Upper lobe of left lung (tissue), 6 donors: ENCODE data around the gene GPHB5. TPM values are rescaled to one million over a fixed set of nuclear protein-coding genes. Genes with fewer than 3 reads are reported as not detected.

Source experiments
- ATAC-seq, 2 donors: fragments of 200-7000 bp; cut with Tn5 transposase; one replicate each; pipeline ENCODE4 v1.9.1; 2022; ENCODE audit warnings: mild to moderate bottlenecking in 2 of 2, moderate library complexity in 2 of 2; ENCODE audit not compliant: low FRiP score in 2 of 2
- DNase-seq, 2 donors: peaks; one replicate each; pipeline ENCODE4 v3.0.0-alpha.2; 2019 to 2020
- H3K27ac ChIP-seq, 4 donors: fragments of 200-600 bp; sonication (generic); one replicate each; pipeline ENCODE4 v1.5.1; 2016 to 2019
- H3K27me3 ChIP-seq, 4 donors: fragments of 200-600 bp; sonication (generic); one replicate each; pipeline ENCODE4 v1.5.1; 2017 to 2019
- H3K36me3 ChIP-seq, 4 donors: fragments of 200-600 bp; sonication (generic); one replicate each; pipeline ENCODE4 v1.5.1; 2016 to 2019
- H3K4me1 ChIP-seq, 4 donors: fragments of 200-600 bp; sonication (generic); one replicate each; pipeline ENCODE4 v1.5.1; 2018 to 2019
- H3K4me3 ChIP-seq, 4 donors: fragments of 200-600 bp; sonication (generic); one replicate each; pipeline ENCODE4 v1.5.1; 2017 to 2019; ENCODE audit warnings: mild to moderate bottlenecking in 2 of 4, moderate library complexity in 1 of 4
- H3K9me3 ChIP-seq, 4 donors: fragments of 200-600 bp; sonication (generic); one replicate each; pipeline ENCODE4 v1.5.1; 2018 to 2019
- EP300 ChIP-seq, 4 donors: sonication (generic); formaldehyde crosslinking; IDR thresholded peaks; one replicate each; pipeline ENCODE4 v1.5.1; 2017; ENCODE audit warnings: antibody characterized with exemption in 4 of 4, control low read depth in 2 of 4
- POLR2A ChIP-seq, 4 donors: fragments of 450-650 bp; IDR thresholded peaks; one replicate each; pipeline ENCODE4 v1.5.1; 2016 to 2017; ENCODE audit warnings: antibody characterized with exemption in 4 of 4, mild to moderate bottlenecking in 2 of 4
- POLR2AphosphoS5 ChIP-seq, 2 donors: sonication (generic); formaldehyde crosslinking; IDR thresholded peaks; one replicate each; pipeline ENCODE4 v1.5.1; 2017; ENCODE audit warnings: antibody characterized with exemption in 2 of 2
- WGBS, 2 donors: methylation state at CpG; one replicate each; pipeline ENCODE4 v1.1.5; 2017 to 2018; 5-methylcytosine and 5-hydroxymethylcytosine counted together
- total RNA-seq, 6 donors: library from RNA; depleted of rRNA in 4 of 6; stranded (reverse); fragments of >200 nt in 4 of 6; gene quantifications; one replicate each; pipeline versions ENCODE4 v1.1.0 to v1.2.1, GENCODE V29; 2016 to 2021
- TF ChIP-seq, protein P1 (sequence below), 6 experiments: fragments of 450-650 bp in 4 of 6; fragments of 200-600 bp in 2 of 6; sonication (generic) in 2 of 6; IDR thresholded peaks; one replicate each; pipeline ENCODE4 v1.5.1; 2016 to 2019; ENCODE audit warnings: antibody characterized with exemption in 6 of 6
- donor health status: DM: no; HTN: no; CAD: no; lungs with moderate emphysema.
- donor health status: DM: no; HTN: yes; CAD: no; lungs with severe emphysema.

Gene GPHB5
- total RNA-seq, 6 donors from 2014 or later = not detected

DNA sequence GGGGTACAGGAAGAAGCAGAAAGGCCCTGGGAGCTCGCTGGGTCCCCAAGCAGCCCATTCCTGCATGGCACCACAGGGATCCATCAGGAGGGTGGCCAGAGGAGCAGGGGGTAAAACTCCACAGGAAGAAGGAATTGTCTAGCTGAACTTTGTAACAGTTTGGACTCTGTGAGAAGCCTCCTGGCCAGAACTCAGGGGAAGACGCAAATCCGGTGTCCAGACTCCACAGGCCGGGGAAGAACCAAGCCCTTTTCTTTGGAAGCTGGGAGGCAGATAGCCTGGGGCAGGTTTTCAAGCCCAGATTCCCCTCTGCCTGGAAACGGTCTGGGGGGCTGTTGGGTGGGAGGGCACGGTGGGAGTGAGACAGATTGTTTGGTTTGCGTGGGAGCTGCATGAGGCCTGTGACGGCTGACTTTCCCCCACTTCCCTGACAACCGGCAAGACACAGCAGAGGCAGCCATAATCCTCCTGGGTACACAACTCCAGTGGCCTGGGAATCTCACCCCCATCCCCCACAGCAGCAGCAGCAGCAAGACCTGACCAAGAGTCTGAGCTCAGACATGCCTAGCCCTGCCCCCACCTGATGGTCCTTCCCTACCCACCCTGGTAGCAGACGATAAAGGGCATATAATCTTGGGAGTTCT is 16.7 kb downstream of the GPHB5 start:
- H3K27ac ChIP-seq = no peak overlapping the region
- TF ChIP-seq POLR2AphosphoS5 (IDR thresholded peaks at IDR 0.05) = no peak
- TF ChIP-seq, protein P1, sequence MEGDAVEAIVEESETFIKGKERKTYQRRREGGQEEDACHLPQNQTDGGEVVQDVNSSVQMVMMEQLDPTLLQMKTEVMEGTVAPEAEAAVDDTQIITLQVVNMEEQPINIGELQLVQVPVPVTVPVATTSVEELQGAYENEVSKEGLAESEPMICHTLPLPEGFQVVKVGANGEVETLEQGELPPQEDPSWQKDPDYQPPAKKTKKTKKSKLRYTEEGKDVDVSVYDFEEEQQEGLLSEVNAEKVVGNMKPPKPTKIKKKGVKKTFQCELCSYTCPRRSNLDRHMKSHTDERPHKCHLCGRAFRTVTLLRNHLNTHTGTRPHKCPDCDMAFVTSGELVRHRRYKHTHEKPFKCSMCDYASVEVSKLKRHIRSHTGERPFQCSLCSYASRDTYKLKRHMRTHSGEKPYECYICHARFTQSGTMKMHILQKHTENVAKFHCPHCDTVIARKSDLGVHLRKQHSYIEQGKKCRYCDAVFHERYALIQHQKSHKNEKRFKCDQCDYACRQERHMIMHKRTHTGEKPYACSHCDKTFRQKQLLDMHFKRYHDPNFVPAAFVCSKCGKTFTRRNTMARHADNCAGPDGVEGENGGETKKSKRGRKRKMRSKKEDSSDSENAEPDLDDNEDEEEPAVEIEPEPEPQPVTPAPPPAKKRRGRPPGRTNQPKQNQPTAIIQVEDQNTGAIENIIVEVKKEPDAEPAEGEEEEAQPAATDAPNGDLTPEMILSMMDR (IDR thresholded peaks at IDR 0.05) = no peak
- no peak for TF ChIP-seq POLR2A (IDR thresholded peaks at IDR 0.05)
- no peaks in the 10 kb centered on the region for H3K36me3 ChIP-seq
- ATAC-seq = no peak
- no peak for DNase-seq
- no peaks in the 10 kb centered on the region for H3K27me3 ChIP-seq
- WGBS, 2 donors = 83 to 86% methylated on average over 10 of the region's 10 CpGs
- no peaks in the 10 kb centered on the region for H3K9me3 ChIP-seq
- no peak overlapping the region for H3K4me3 ChIP-seq
- H3K4me1 ChIP-seq = peaks cover 0 to 9% (median 0%) of the 10 kb centered on the region in 4 donors

DNA sequence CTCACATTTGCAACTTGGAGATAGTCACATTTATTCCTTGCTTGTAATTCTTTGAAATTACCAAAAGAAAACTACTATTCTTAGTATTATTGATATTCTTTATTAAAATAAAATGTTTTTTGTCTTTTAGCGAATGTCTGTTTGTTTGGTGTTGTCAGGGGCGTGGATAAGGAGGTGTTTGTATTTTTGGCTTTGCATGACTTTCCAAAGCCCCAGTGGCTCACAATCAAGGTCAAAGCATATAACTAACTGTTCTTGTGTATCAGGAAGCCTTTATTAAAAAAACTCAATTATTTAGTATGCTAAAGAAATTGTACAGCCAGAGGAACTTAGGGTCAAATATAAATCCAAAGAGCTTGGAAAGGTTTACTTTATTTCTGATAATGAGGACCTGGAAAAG is 17.9 kb downstream of the GPHB5 start:
- TF ChIP-seq POLR2A (IDR thresholded peaks at IDR 0.05) (no peak), POLR2AphosphoS5 (IDR thresholded peaks at IDR 0.05) (no peak), EP300 (IDR thresholded peaks at IDR 0.05) (no peak)
- TF ChIP-seq, protein P1 (IDR thresholded peaks at IDR 0.05) = no peak
- Histone ChIP-seq H3K27ac (no peak overlapping the region), H3K27me3 (no peaks in the 10 kb centered on the region), H3K9me3 (no peaks in the 10 kb centered on the region), H3K36me3 (no peaks in the 10 kb centered on the region), H3K4me3 (no peak overlapping the region), H3K4me1 (peaks cover 0 to 9% (median 2%) of the 10 kb centered on the region in 4 donors)
- ATAC-seq (no peak), DNase-seq (no peak)
- 81 to 93% methylated on average over 2 of the region's 2 CpGs for WGBS, 2 donors

DNA sequence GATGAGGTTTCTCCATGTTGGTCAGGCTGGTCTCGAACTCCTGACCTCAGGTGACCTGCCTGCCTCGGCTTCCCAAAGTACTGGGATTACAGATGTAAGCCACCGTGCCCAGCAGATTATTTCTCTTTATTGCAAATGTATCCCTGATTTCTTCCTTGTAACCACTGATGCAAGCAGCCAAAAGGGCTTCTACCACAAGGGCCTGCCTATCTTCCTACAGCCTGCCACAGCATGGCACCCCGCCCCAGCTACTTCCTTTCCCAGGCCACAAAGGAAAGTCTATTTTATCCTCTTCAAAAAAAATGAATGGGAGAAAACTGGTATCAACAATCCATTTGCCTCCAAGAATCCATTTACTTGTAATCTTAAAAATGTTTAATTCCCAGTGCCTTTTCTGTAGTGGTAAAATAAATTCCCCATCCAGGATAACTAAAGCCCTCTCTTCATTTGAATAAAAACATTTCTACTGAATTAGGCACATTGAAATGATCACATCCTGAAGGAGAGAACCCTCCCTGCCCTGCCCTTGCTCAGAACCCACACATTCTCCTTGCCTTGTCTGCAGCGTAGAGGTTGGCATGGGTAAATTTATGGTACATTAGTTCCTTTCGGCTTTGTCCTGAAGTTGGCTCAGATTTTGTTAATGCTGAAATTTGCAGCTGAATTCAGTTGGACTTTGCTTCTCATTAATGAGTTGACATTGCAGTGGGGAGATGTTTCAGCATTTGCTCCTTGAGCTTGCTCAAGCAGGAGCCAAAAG is 19.2 kb downstream of the GPHB5 start:
- ATAC-seq = no peak

DNA sequence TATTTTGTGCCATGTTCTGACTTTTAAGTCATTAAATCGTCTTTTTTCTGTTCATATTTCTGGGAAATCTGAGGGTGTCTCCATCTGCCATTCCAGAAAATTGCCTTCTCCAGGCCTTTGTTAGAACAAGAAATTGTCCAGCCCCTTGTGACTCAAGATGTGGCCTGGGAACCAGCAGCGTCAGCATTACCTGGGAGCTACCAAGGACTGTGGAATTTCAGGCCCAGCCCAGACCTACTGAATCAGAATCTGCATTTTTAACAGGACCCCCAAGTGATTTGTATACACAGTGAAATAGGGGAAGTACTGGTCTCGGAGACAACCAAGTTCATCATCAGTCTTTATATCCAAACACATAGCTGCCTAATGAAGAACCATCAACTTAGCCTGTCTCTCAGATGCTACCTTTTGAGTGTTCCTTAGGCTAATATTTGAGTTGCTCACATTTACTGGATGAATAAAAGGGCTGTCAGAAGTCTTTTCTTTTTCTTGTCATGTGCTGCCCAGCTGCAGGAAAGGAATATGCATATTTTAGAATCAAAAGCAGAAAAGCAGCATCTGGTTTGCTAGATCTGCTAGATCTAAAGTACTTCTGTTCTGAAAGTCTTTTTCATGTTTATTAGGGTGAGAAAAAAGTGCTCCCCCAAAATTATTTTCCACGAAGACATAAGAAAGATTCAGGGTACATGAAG is 21.2 kb downstream of the GPHB5 start:
- Histone ChIP-seq H3K27ac (no peak overlapping the region), H3K36me3 (peaks cover 0 to 7% (median 0%) of the 10 kb centered on the region in 4 donors), H3K4me3 (no peak overlapping the region), H3K27me3 (no peaks in the 10 kb centered on the region), H3K9me3 (no peaks in the 10 kb centered on the region), H3K4me1 (peaks cover 0 to 17% (median 4%) of the 10 kb centered on the region in 4 donors)
- DNase-seq (no peak), ATAC-seq (no peak)
- 83 to 88% methylated on average over 4 of the region's 4 CpGs for WGBS, 2 donors
- TF ChIP-seq, protein P1 (IDR thresholded peaks at IDR 0.05) = no peak
- TF ChIP-seq POLR2AphosphoS5 (IDR thresholded peaks at IDR 0.05) = no peak
- no peak for TF ChIP-seq EP300 (IDR thresholded peaks at IDR 0.05)
- no peak for TF ChIP-seq POLR2A (IDR thresholded peaks at IDR 0.05)

More for the DNA sequence above, 19.2 kb downstream of the GPHB5 start:
- 52 to 61% methylated on average over 6 of the region's 6 CpGs for WGBS, 2 donors
- H3K9me3 ChIP-seq = no peaks in the 10 kb centered on the region
- H3K27ac ChIP-seq = no peak overlapping the region
- no peaks in the 10 kb centered on the region for H3K36me3 ChIP-seq
- TF ChIP-seq, protein P1 (IDR thresholded peaks at IDR 0.05) = no peak
- no peak for TF ChIP-seq EP300 (IDR thresholded peaks at IDR 0.05)
- no peak for TF ChIP-seq POLR2A (IDR thresholded peaks at IDR 0.05)
- no peak for TF ChIP-seq POLR2AphosphoS5 (IDR thresholded peaks at IDR 0.05)
- peaks cover 0 to 13% (median 4%) of the 10 kb centered on the region in 4 donors for H3K4me1 ChIP-seq
- DNase-seq = no peak
- H3K27me3 ChIP-seq = no peaks in the 10 kb centered on the region
- no peak overlapping the region for H3K4me3 ChIP-seq
